Spleen (tissue), 11 donors: ENCODE results near the gene ANOS1. TPM values are rescaled to one million over a fixed set of nuclear protein-coding genes. Genes with fewer than 3 reads are reported as not detected.

ENCODE experiments used
- DNase-seq: peaks from one replicate; pipeline ENCODE4 v3.0.0-alpha.2; 2020
- H3K27ac ChIP-seq, 8 donors: fragments of 200-600 bp; sonication (generic) in 7 of 8; 1 replicate in 4 of 8; 2 replicates in 4 of 8; pipeline versions ENCODE4 v1.5.0 to v1.8.0; 2016 to 2021; ENCODE audit warnings: inconsistent platforms in 4 of 8, mild to moderate bottlenecking in 4 of 8, moderate library complexity in 1 of 8
- H3K27me3 ChIP-seq, 7 donors: fragments of 200-600 bp; sonication (generic) in 6 of 7; replicated peaks in 1 of 7; 1 replicate in 4 of 7; 2 replicates in 3 of 7; pipeline versions ENCODE4 v1.5.0 to v1.8.0; 2016 to 2021; ENCODE audit warnings: inconsistent platforms in 3 of 7, mild to moderate bottlenecking in 1 of 7
- H3K36me3 ChIP-seq, 6 donors: fragments of 200-600 bp; sonication (generic) in 5 of 6; 1 replicate in 4 of 6; 2 replicates in 2 of 6; pipeline versions ENCODE4 v1.5.0 to v1.8.0; 2016 to 2021; ENCODE audit warnings: inconsistent platforms in 2 of 6
- H3K4me1 ChIP-seq, 6 donors: fragments of 200-600 bp; sonication (generic) in 5 of 6; 1 replicate in 3 of 6; 2 replicates in 3 of 6; pipeline versions ENCODE4 v1.5.0 to v1.8.0; 2016 to 2021; ENCODE audit warnings: inconsistent platforms in 3 of 6
- H3K4me3 ChIP-seq, 8 donors: fragments of 200-600 bp; sonication (generic) in 7 of 8; 1 replicate in 4 of 8; 2 replicates in 4 of 8; pipeline versions ENCODE4 v1.5.0 to v1.8.0; 2016 to 2021; ENCODE audit warnings: inconsistent platforms in 4 of 8, mild to moderate bottlenecking in 4 of 8, moderate library complexity in 2 of 8
- H3K9me3 ChIP-seq, 8 donors: fragments of 200-600 bp; sonication (generic) in 7 of 8; 1 replicate in 4 of 8; 2 replicates in 4 of 8; pipeline versions ENCODE4 v1.5.0 to v1.8.0; 2016 to 2021; ENCODE audit warnings: inconsistent platforms in 4 of 8
- POLR2A ChIP-seq, 3 donors: fragments of 450-650 bp; IDR thresholded peaks; one replicate each; pipeline ENCODE4 v1.5.1; 2017; ENCODE audit warnings: antibody characterized with exemption in 3 of 3, mild to moderate bottlenecking in 1 of 3
- POLR2AphosphoS5 ChIP-seq, 3 donors: sonication (generic); formaldehyde crosslinking; IDR thresholded peaks; one replicate each; pipeline ENCODE4 v1.5.1; 2017; ENCODE audit warnings: antibody characterized with exemption in 3 of 3
- WGBS, 5 donors: extraction: QIAGEN DNeasy Blood & Tissue Kit in 3 of 5; methylation state at CpG; one replicate each; pipeline versions ENCODE4 v1.1.5 to v1.1.7; 2013 to 2018; 5-methylcytosine and 5-hydroxymethylcytosine counted together
- intact Hi-C: fragments of 100-400 bp; cut with DNase I; formaldehyde crosslinking; loops from one replicate; pipeline ENCODE4 v1.15.0; 2023; ENCODE audit warnings: low total_unique reads
- polyA plus RNA-seq, 3 donors: library from polyadenylated mRNA; stranded (reverse); fragments of 200-250 nt; gene quantifications; one replicate each; pipeline ENCODE4 v1.2.1, GENCODE V29; 2013
- total RNA-seq, 7 donors: library from RNA; depleted of rRNA in 3 of 7; stranded (reverse); fragments of >200 nt in 3 of 7; fragmentation: NEBNext Ultra II Directional in 4 of 7; extraction: Animal tissue kit (Norgen Biotek cat#: 25700) in 4 of 7; gene quantifications; one replicate each; pipeline versions ENCODE4 v1.1.0 to v1.2.1, GENCODE V29; 2016 to 2021
- TF ChIP-seq, protein P1 (sequence below), 11 experiments: fragments of 200-600 bp in 7 of 11; fragments of 450-650 bp in 4 of 11; sonication (generic) in 4 of 11; IDR thresholded peaks in 8 of 11; conservative IDR thresholded peaks in 3 of 11; 1 replicate in 7 of 11; 2 replicates in 4 of 11; pipeline versions ENCODE4 v1.4.0 to v1.8.0; 2016 to 2021; ENCODE audit warnings: antibody characterized with exemption in 11 of 11, inconsistent platforms in 4 of 11, mild to moderate bottlenecking in 1 of 11
- donor health status: healthy with polysubstance abuse.
- donor health status: DM: no; HTN: no; CAD: no; lungs with moderate emphysema.
- donor health status: DM: no; HTN: no; CAD: no.
- donor health status: Bipolar disorder and iron deficiency.
- donor health status: healthy.
- donor health status: DM: no; HTN: no; CAD: no.
- donor health status: DM: yes; HTN: yes; CAD: no.

Gene ANOS1
- total and polyA plus RNA-seq, 10 donors = 0.26 to 3.9 (median 0.91) TPM

DNA sequence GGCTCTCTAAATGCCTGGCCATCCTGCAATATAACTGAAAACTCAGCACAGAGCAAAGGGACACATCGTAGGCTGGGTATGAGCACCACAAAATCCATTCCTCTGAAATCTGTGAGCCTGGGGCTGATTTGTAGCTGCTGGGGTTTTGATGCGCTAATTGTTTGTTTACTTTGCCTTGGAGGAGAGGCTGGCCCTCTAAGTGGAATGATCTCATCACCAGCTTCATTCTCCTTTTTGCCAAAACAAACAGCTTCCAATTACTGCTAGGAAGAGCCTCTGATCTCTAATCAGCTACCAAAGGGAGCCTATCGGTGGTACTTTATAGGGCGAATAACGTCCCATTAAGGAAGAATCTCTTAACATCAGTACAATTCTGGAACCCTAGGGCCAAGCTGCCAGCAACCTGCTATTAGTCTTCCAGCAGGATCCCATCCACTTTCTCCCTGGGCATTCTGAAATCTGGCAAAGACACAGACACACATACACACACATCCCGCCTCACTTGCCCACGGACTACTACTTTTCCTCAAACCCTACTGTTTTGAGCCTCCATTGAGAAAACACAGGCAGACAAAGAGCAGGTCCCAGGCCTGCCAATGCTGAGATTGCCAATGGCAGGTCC, 5.8 kb downstream of the ANOS1 start:
- no peaks in the 10 kb centered on the region for H3K36me3 ChIP-seq
- no peak overlapping the region for H3K27ac ChIP-seq
- intact Hi-C loops = no loop called here
- WGBS, 5 donors = 46 to 81% (median 79%) methylated on average over 4 to 7 of the region's 7 CpGs
- H3K27me3 ChIP-seq = peaks cover 0 to 48% (median 18%) of the 10 kb centered on the region in 7 donors
- no peak for DNase-seq
- peaks cover 0 to 10% (median 3%) of the 10 kb centered on the region in 6 donors for H3K4me1 ChIP-seq
- no peak overlapping the region for H3K4me3 ChIP-seq
- TF ChIP-seq POLR2AphosphoS5 (IDR thresholded peaks at IDR 0.05) (no peak), POLR2A (IDR thresholded peaks at IDR 0.05) (no peak)
- TF ChIP-seq, protein P1, sequence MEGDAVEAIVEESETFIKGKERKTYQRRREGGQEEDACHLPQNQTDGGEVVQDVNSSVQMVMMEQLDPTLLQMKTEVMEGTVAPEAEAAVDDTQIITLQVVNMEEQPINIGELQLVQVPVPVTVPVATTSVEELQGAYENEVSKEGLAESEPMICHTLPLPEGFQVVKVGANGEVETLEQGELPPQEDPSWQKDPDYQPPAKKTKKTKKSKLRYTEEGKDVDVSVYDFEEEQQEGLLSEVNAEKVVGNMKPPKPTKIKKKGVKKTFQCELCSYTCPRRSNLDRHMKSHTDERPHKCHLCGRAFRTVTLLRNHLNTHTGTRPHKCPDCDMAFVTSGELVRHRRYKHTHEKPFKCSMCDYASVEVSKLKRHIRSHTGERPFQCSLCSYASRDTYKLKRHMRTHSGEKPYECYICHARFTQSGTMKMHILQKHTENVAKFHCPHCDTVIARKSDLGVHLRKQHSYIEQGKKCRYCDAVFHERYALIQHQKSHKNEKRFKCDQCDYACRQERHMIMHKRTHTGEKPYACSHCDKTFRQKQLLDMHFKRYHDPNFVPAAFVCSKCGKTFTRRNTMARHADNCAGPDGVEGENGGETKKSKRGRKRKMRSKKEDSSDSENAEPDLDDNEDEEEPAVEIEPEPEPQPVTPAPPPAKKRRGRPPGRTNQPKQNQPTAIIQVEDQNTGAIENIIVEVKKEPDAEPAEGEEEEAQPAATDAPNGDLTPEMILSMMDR (IDR thresholded peaks at IDR 0.05 in 8 of 11, conservative IDR thresholded peaks at IDR 0.05 in 3 of 11) = no peak
- H3K9me3 ChIP-seq = no peaks in the 10 kb centered on the region

DNA sequence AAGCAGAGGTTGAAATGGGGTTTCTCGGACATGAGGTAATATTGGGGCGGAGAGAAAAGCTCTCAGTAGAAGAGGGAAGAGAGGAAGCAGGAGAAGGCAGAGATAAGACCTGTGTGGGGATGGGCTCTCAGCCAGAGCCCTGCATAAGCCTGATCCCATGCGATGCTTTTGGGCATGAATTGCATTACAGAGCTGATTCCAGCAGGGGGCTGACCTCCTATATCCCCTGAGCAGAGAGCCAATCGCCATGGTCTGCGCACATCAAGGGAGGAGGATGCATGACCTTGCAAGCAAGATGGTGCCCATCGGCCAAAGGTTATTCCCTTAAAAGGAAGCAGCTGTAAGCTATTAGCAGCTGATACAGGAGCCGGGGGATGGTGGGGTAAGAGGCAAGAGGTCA, 7.6 kb downstream of the ANOS1 start:
- WGBS, 5 donors = 32 to 43% (median 36%) methylated on average over 7 of the region's 7 CpGs
- no peak for DNase-seq
- no peaks in the 10 kb centered on the region for H3K9me3 ChIP-seq
- no peak overlapping the region for H3K27ac ChIP-seq
- intact Hi-C loops = no loop called here
- H3K36me3 ChIP-seq = no peaks in the 10 kb centered on the region
- H3K4me1 ChIP-seq = no peaks in the 10 kb centered on the region
- peaks cover 0 to 32% (median 5%) of the 10 kb centered on the region in 7 donors for H3K27me3 ChIP-seq
- no peak overlapping the region for H3K4me3 ChIP-seq
- TF ChIP-seq POLR2A (IDR thresholded peaks at IDR 0.05) (no peak), POLR2AphosphoS5 (IDR thresholded peaks at IDR 0.05) (no peak)
- TF ChIP-seq, protein P1 (IDR thresholded peaks at IDR 0.05 in 8 of 11, conservative IDR thresholded peaks at IDR 0.05 in 3 of 11) = no peak

DNA sequence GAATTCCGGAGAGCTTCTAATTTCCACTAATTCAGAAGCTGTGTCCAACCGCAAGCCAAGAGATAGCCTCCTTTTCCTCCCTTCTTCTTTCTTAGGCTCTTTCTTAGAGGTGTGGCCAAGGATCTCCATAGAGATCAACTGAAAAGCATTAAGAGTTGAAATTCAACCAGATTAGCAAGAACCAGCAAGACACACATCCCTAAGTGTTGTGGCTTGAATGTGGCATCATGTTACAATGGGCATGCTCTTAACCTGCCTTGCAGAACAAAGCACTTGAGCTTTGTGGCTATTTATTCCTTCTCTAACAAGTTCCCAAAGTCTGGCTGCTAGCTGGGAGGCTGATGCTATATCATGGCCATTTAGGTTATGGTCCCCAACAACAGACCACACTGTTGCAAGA, 10.4 kb downstream of the ANOS1 start:
- no peak overlapping the region for H3K27ac ChIP-seq
- no peaks in the 10 kb centered on the region for H3K9me3 ChIP-seq
- H3K4me1 ChIP-seq = no peaks in the 10 kb centered on the region
- no peaks in the 10 kb centered on the region for H3K36me3 ChIP-seq
- 73 to 95% (median 82%) methylated on average over 2 of the region's 2 CpGs for WGBS, 5 donors
- no peak overlapping the region for H3K4me3 ChIP-seq
- H3K27me3 ChIP-seq = peaks cover 0 to 7% (median 0%) of the 10 kb centered on the region in 7 donors
- DNase-seq = no peak
- TF ChIP-seq, protein P1 (IDR thresholded peaks at IDR 0.05 in 8 of 11, conservative IDR thresholded peaks at IDR 0.05 in 3 of 11) = no peak
- TF ChIP-seq POLR2A (IDR thresholded peaks at IDR 0.05) = no peak
- intact Hi-C loops = no loop called here

DNA sequence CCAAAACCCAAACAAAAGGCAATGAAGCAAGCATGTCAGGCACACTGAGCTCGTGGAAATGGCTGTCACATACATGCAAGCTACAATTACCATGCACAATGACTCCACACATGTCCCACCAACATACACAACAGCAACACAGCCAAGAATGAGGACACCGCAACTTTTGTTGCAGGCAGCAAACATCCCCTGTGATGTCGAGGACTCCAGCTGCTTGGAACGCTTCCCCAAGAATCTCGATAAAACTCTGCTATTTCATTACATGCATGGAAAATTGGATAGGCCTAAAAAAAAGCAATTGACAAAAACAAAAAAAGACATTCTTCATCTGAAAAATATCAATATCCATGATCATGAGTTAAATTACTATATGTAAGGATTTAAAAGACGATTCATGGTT, 11.8 kb downstream of the ANOS1 start:
- Histone ChIP-seq H3K4me3 (no peak overlapping the region), H3K27me3 (no peaks in the 10 kb centered on the region), H3K36me3 (no peaks in the 10 kb centered on the region), H3K4me1 (no peaks in the 10 kb centered on the region), H3K9me3 (no peaks in the 10 kb centered on the region), H3K27ac (no peak overlapping the region)
- no peak for TF ChIP-seq POLR2AphosphoS5 (IDR thresholded peaks at IDR 0.05)
- TF ChIP-seq, protein P1 (IDR thresholded peaks at IDR 0.05 in 8 of 11, conservative IDR thresholded peaks at IDR 0.05 in 3 of 11) = no peak
- no peak for TF ChIP-seq POLR2A (IDR thresholded peaks at IDR 0.05)
- intact Hi-C loops = no loop called here
- 81 to 92% (median 89%) methylated on average over 6 of the region's 6 CpGs for WGBS, 5 donors
- DNase-seq = no peak
